ENCODE measurements around the gene OTULIN.

The OTULIN gene

DNA sequence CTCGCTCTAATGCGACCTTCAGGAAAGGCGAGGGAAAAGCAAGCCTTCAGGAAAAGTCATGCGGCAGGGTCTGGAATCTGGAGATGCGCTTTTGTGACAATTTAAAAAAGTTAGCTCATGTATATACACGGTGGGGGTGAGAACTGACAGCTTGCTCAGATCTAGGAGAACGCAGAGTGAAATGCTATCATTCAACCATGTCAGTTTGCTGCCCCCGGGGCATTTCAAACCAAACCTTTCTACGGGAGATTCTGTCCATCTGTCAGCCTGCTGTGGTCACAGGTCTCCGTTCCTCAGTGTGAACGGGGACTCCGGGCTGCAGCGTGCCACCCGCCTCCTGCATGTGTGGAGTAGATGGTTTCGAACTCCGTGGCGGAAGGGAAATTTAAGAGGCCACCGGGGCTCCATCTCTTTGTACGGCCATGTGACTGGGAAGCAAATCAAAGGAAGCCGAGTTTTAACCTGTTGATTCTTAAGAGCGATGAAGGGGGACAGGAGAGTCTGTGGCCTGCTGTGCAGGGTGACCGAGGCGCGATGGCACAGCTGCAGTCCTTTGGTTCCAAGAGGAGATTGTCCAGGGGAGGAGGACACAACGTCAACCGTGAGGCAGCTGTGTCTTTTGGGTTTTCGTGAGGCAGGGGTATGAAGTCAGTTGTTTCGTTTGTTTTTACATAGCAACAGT is 45.9 kb downstream of the OTULIN start:
- Histone ChIP-seq H3K9ac (ENCODE audit: low read length) (no peak overlapping the region), H3K9me3 (ENCODE audit: insufficient read depth, low read length) (no peaks in the 10 kb centered on the region), H3K4me1 (ENCODE audit: low read length) (peaks cover 12% of the 10 kb centered on the region), H3K36me3 (replicated peaks; ENCODE audit: low read depth, low read length) (peaks cover under 1% of the 10 kb centered on the region), H3K79me2 (ENCODE audit: low read length) (no peaks in the 10 kb centered on the region), H3K4me2 (ENCODE audit: low read length) (no peak overlapping the region), H3K27ac (ENCODE audit: low read length) (no peak overlapping the region), H3K27me3 (ENCODE audit: low read depth, low read length) (no peaks in the 10 kb centered on the region), H2AFZ (ENCODE audit: low read depth, low read length) (no peak overlapping the region), H4K20me1 (ENCODE audit: insufficient read depth, low read length) (no peaks in the 10 kb centered on the region), H3K4me3 (ENCODE audit: low read length) (no peak overlapping the region)
- no peak for TF ChIP-seq EZH2phosphoT487 (IDR thresholded peaks at IDR 0.05; ENCODE audit: low read depth)
- TF ChIP-seq, protein P1, sequence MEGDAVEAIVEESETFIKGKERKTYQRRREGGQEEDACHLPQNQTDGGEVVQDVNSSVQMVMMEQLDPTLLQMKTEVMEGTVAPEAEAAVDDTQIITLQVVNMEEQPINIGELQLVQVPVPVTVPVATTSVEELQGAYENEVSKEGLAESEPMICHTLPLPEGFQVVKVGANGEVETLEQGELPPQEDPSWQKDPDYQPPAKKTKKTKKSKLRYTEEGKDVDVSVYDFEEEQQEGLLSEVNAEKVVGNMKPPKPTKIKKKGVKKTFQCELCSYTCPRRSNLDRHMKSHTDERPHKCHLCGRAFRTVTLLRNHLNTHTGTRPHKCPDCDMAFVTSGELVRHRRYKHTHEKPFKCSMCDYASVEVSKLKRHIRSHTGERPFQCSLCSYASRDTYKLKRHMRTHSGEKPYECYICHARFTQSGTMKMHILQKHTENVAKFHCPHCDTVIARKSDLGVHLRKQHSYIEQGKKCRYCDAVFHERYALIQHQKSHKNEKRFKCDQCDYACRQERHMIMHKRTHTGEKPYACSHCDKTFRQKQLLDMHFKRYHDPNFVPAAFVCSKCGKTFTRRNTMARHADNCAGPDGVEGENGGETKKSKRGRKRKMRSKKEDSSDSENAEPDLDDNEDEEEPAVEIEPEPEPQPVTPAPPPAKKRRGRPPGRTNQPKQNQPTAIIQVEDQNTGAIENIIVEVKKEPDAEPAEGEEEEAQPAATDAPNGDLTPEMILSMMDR (IDR thresholded peaks at IDR 0.05; ENCODE audit: low read depth, low read length) = no peak

DNA sequence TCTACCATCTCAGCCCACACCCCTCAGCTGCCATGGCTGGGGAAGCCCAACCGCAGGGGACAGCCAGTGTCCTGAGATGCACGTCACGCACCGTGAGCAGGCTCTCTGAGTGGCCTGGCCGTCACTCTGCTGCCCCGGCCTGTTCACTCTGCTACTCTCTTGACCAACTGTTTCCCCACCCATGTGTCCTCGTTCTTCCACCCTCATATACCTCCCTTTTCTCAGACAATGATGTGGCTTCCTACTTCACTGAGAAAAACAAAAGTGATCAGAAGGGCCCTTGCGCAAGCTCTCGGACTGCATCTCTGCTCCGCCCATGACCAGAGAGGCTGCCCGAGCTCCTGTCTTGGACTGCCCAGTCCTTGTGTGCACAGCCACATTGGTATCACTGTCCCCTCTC is 47.6 kb downstream of the OTULIN start:
- Histone ChIP-seq H3K36me3 (replicated peaks; ENCODE audit: low read depth, low read length) (no peaks in the 10 kb centered on the region), H3K4me3 (ENCODE audit: low read length) (no peak overlapping the region), H4K20me1 (ENCODE audit: insufficient read depth, low read length) (no peaks in the 10 kb centered on the region), H3K27me3 (ENCODE audit: low read depth, low read length) (no peaks in the 10 kb centered on the region), H2AFZ (ENCODE audit: low read depth, low read length) (no peak overlapping the region), H3K79me2 (ENCODE audit: low read length) (no peaks in the 10 kb centered on the region), H3K9ac (ENCODE audit: low read length) (no peak overlapping the region), H3K4me2 (ENCODE audit: low read length) (no peak overlapping the region), H3K9me3 (ENCODE audit: insufficient read depth, low read length) (no peaks in the 10 kb centered on the region), H3K27ac (ENCODE audit: low read length) (no peak overlapping the region), H3K4me1 (ENCODE audit: low read length) (no peaks in the 10 kb centered on the region)
- TF ChIP-seq, protein P1 (IDR thresholded peaks at IDR 0.05; ENCODE audit: low read depth, low read length) = no peak
- no peak for TF ChIP-seq EZH2phosphoT487 (IDR thresholded peaks at IDR 0.05; ENCODE audit: low read depth)

DNA sequence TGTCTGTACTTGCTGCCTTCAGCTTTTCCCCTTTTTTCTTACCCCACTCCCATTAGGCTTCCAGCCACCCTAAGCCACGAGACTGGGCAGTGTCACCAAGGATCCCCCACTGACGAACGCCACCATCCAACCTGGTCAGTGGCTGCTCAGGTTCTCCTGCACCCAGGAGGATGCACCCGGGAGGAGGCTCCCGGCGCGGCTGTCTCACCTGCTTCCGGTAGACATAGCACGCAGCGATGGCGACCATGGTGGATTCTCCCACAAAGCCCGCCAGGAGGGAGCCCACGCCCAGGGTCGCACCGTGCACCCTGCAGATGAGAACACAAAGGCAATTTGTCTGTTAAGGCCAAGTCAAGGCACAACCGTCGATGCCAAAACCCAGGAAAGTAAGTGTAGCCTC is 48.1 kb downstream of the OTULIN start:
- Histone ChIP-seq H3K27ac (ENCODE audit: low read length) (no peak overlapping the region), H3K4me1 (ENCODE audit: low read length) (no peaks in the 10 kb centered on the region), H3K79me2 (ENCODE audit: low read length) (no peaks in the 10 kb centered on the region), H3K36me3 (replicated peaks; ENCODE audit: low read depth, low read length) (no peaks in the 10 kb centered on the region), H4K20me1 (ENCODE audit: insufficient read depth, low read length) (no peaks in the 10 kb centered on the region), H3K4me2 (ENCODE audit: low read length) (no peak overlapping the region), H3K27me3 (ENCODE audit: low read depth, low read length) (no peaks in the 10 kb centered on the region), H2AFZ (ENCODE audit: low read depth, low read length) (no peak overlapping the region), H3K4me3 (ENCODE audit: low read length) (no peak overlapping the region), H3K9me3 (ENCODE audit: insufficient read depth, low read length) (no peaks in the 10 kb centered on the region), H3K9ac (ENCODE audit: low read length) (no peak overlapping the region)
- no peak for TF ChIP-seq EZH2phosphoT487 (IDR thresholded peaks at IDR 0.05; ENCODE audit: low read depth)
- TF ChIP-seq, protein P1 (IDR thresholded peaks at IDR 0.05; ENCODE audit: low read depth, low read length) = no peak

DNA sequence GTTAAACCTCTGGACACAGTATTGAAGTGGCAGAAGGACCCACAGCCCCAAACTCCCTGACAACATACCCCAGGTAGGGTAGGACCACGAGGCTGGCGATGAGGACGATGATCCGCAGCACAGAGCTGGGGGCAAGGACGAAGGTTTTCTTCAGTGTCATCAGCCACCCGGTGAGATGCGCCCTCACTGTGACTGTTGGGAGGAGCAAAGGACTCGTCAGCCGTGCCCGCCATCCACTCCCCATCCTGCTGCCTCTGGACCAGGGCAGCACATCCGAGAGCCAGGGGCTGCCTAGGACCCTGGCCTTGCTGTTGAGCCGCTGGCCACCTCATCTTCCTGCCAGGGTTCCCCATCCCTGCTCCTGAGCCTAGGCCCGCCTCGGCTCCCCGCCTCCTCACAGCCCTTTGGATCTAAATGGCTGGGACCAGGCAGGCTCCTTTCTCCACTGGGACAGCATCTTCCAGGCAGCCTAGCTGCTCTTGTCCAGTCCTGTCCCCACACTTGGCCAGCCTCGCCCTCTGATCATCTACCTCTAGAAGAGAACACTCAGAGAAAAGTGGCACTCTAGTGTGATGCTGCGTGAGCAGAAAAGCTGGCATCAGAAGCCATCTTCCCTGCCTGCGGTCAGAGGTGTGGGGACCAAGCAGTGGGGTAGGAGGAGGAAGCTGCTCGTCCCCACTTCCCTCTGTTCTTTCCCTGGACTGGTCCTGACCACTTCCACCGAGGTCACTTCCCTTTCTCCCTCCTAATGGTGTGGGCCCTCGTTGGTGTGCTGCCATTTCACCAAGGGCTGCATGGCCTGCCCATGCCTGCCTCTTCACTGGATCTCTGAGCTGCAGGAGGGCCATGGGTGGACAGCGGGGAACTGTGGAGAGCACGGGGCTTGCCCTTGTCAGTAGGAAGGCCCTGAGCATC is 49.2 kb downstream of the OTULIN start:
- H3K4me2 ChIP-seq (ENCODE audit: low read length) = no peak overlapping the region
- H2AFZ ChIP-seq (ENCODE audit: low read depth, low read length) = no peak overlapping the region
- H3K4me3 ChIP-seq (ENCODE audit: low read length) = no peak overlapping the region
- H3K79me2 ChIP-seq (ENCODE audit: low read length) = no peaks in the 10 kb centered on the region
- no peaks in the 10 kb centered on the region for H3K36me3 ChIP-seq (replicated peaks; ENCODE audit: low read depth, low read length)
- H3K4me1 ChIP-seq (ENCODE audit: low read length) = no peaks in the 10 kb centered on the region
- no peaks in the 10 kb centered on the region for H3K27me3 ChIP-seq (ENCODE audit: low read depth, low read length)
- H3K9ac ChIP-seq (ENCODE audit: low read length) = no peak overlapping the region
- H3K27ac ChIP-seq (ENCODE audit: low read length) = no peak overlapping the region
- H3K9me3 ChIP-seq (ENCODE audit: insufficient read depth, low read length) = no peaks in the 10 kb centered on the region
- no peaks in the 10 kb centered on the region for H4K20me1 ChIP-seq (ENCODE audit: insufficient read depth, low read length)
- TF ChIP-seq EZH2phosphoT487 (IDR thresholded peaks at IDR 0.05; ENCODE audit: low read depth) = no peak
- TF ChIP-seq, protein P1 (IDR thresholded peaks at IDR 0.05; ENCODE audit: low read depth, low read length) = no peak

All from OCI-LY3 (cell line).